Stimulated activated naive CD8-positive, alpha-beta T cell treated with anti-CD3 and anti-CD28 coated beads, Interleukin-15, amount 100 ng/mL, for 72 hours (primary cell): ENCODE data around the gene ABCA4.
A peak's percentile ranks its signal among the peaks of the same experiment; 100 is the strongest.

Experiments used
- ATAC-seq: fragments of 150-1000 bp; cut with Tn5 transposase; 2 replicates; pipeline ENCODE4 v1.10.0; 2021; ENCODE audit warnings: mild to moderate bottlenecking, moderate library complexity
- DNase-seq, 2 donors: peaks; one replicate each; pipeline ENCODE4 v3.0.0; 2021 to 2022
- H3K27ac Mint-ChIP-seq, 2 donors: one replicate each; pipeline ENCODE4 v1.8.0; 2022; ENCODE audit warnings: mild to moderate bottlenecking in 2 of 2, mixed read lengths in 2 of 2, moderate library complexity in 2 of 2
- H3K27me3 Mint-ChIP-seq: one replicate; pipeline ENCODE4 v1.8.0; 2022; ENCODE audit warnings: mixed read lengths
- H3K4me1 Mint-ChIP-seq: one replicate; pipeline ENCODE4 v1.8.0; 2022; ENCODE audit warnings: mild to moderate bottlenecking, mixed read lengths
- H3K4me3 Mint-ChIP-seq, 2 donors: one replicate each; pipeline ENCODE4 v1.8.0; 2022; ENCODE audit warnings: mild to moderate bottlenecking in 2 of 2, mixed read lengths in 2 of 2, moderate library complexity in 1 of 2
- H3K9me3 Mint-ChIP-seq, 2 donors: one replicate each; pipeline ENCODE4 v1.8.0; 2022; ENCODE audit warnings: mixed read lengths in 2 of 2

ABCA4 gene

DNA sequence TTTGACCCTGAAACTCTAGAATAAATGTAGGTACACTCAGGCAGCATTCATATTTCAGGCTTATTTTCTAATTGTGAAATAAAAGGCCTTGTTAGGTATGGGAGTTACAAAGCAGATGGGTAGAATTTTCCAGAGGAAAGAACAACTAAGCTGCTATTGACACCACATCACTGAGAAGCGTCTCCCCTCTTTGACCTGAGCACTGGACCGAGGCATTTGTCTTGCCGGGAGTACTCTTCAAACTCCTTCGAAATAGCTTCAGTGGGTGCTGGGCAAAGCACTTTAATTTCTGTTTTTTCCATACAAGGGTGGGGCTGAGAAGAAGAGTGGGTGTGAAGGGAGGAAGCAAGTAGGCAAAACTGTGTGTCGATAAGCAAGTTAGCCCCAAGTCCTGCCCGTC is 36.4 kb downstream of the ABCA4 start:
- no peak overlapping the region for H3K4me3 Mint-ChIP-seq
- no peak for ATAC-seq
- peaks cover 9% of the 10 kb centered on the region for H3K27me3 Mint-ChIP-seq
- no peaks in the 10 kb centered on the region for H3K4me1 Mint-ChIP-seq
- no peak overlapping the region for H3K27ac Mint-ChIP-seq
- no peaks in the 10 kb centered on the region for H3K9me3 Mint-ChIP-seq
- DNase-seq, result no peak

GRCh38 chr1:94084085-94084484 is 36.9 kb downstream of the ABCA4 start:
- DNase-seq, result no peak
- Mint-ChIP-seq H3K4me1 (no peaks in the 10 kb centered on the region), H3K9me3 (no peaks in the 10 kb centered on the region), H3K27ac (peak overlapping the region in 1 of 2 donors; percentile 59), H3K27me3 (peaks cover 9% of the 10 kb centered on the region), H3K4me3 (no peak overlapping the region)
- no peak for ATAC-seq

DNA sequence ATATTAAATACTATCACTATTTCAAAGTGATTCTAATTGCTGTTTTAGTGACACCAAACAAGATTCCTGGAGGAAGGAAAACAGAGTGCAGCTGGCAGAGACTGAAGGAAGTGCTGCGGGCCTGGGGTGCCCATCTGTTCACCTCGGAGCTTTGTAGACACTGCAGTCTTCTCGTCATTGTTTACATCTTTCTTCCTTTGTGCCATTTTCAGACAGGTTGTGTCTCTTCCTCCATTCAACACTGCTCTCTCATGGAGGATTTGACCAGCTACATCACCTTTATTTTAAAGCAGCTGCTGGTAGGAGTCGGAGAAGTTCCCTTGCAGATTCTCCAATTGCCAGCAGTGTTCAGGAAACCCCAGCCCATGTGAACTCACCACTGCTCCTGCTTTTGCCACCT is 37.3 kb downstream of the ABCA4 start:
- Mint-ChIP-seq H3K4me1 (no peaks in the 10 kb centered on the region), H3K9me3 (no peaks in the 10 kb centered on the region), H3K4me3 (no peak overlapping the region), H3K27ac (peak overlapping the region in 1 of 2 donors; percentile 59), H3K27me3 (peaks cover 9% of the 10 kb centered on the region)
- no peak for DNase-seq
- ATAC-seq, result no peak

GRCh38 chr1:94081566-94082344 is 39.2 kb downstream of the ABCA4 start:
- Mint-ChIP-seq H3K9me3 (no peaks in the 10 kb centered on the region), H3K27me3 (peaks cover 9% of the 10 kb centered on the region), H3K27ac (no peak overlapping the region), H3K4me3 (no peak overlapping the region), H3K4me1 (no peaks in the 10 kb centered on the region)
- ATAC-seq (peak; percentile 52), DNase-seq (no peak)

- DNase-seq (no peak), ATAC-seq (no peak)
- Mint-ChIP-seq H3K4me1 (peaks cover 4% of the 10 kb centered on the region), H3K4me3 (no peak overlapping the region), H3K27me3 (no peaks in the 10 kb centered on the region), H3K9me3 (no peaks in the 10 kb centered on the region), H3K27ac (no peak overlapping the region)
Measured at GRCh38 chr1:94079989-94080388, 41.0 kb downstream of the ABCA4 start.

- ATAC-seq (no peak), DNase-seq (no peak)
- Mint-ChIP-seq H3K27ac (no peak overlapping the region), H3K4me1 (peaks cover 4% of the 10 kb centered on the region), H3K9me3 (no peaks in the 10 kb centered on the region), H3K4me3 (no peak overlapping the region), H3K27me3 (no peaks in the 10 kb centered on the region)
Measured at GRCh38 chr1:94079080-94079940, 41.6 kb downstream of the ABCA4 start.

DNA sequence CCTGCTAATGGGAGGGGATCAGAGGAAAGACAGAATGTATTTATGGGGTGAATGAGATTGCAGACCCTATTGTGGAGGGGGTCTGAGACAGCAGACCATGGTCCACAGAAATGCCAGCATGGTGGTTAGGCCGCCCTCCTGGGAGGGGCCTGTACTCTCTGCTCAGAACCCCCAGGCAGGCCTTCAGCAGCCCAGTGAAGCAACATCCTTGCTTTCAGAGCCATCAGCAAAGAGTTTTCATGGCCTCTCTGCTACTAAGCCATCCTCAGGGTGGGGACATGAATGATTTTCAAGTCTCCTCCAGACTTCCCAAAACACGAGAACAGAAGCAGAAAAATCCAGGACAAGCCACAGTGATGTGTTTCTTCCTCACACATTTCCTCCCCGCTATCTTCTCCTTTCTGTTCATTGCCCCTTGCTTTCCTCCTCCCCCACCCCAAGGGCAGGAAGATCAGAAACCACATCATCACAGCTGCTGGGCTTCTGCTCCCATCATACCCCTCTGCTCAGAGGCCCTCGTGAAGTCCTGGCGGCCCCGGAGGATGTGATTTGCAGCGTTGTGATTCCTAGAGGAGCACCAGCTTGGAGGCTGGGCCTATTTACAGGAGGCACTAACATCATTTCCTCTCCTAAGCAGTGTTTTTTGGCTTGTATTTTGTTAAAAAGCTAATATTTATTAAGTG is 48.0 kb downstream of the ABCA4 start:
- DNase-seq (no peak), ATAC-seq (peak; percentile 31)
- Mint-ChIP-seq H3K27ac (peak overlapping the region; percentile 9 to 89), H3K27me3 (no peaks in the 10 kb centered on the region), H3K9me3 (no peaks in the 10 kb centered on the region), H3K4me3 (peak overlapping the region in 1 of 2 donors; percentile 25), H3K4me1 (peaks cover 19% of the 10 kb centered on the region)

GRCh38 chr1:94071976-94072375 is 49.0 kb downstream of the ABCA4 start:
- Mint-ChIP-seq H3K4me3 (no peak overlapping the region), H3K27ac (no peak overlapping the region), H3K9me3 (no peaks in the 10 kb centered on the region), H3K27me3 (no peaks in the 10 kb centered on the region), H3K4me1 (peaks cover 19% of the 10 kb centered on the region)
- ATAC-seq (no peak), DNase-seq (no peak)

DNA sequence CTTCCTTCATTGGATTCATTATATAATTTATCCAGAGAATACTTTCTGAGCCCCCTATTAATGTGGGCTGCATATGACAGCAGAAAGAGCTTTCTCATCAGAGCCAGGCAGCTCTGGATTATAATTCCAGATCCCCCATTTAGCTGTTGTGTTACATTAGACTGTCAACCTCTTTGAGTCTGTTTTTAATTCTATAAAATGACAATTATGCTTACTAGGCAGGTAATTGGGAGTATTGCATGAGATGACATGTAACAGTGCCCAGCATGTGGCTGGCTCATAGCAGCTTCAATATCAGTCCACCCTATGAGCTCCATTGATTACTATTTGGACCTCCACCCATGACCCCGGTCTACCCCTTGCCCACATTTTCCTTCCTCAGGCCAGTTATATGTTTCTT is 49.6 kb downstream of the ABCA4 start:
- H3K4me1 Mint-ChIP-seq, result peaks cover 19% of the 10 kb centered on the region
- no peaks in the 10 kb centered on the region for H3K27me3 Mint-ChIP-seq
- no peak for ATAC-seq
- H3K4me3 Mint-ChIP-seq, result no peak overlapping the region
- no peak for DNase-seq
- H3K27ac Mint-ChIP-seq, result no peak overlapping the region
- no peaks in the 10 kb centered on the region for H3K9me3 Mint-ChIP-seq

DNA sequence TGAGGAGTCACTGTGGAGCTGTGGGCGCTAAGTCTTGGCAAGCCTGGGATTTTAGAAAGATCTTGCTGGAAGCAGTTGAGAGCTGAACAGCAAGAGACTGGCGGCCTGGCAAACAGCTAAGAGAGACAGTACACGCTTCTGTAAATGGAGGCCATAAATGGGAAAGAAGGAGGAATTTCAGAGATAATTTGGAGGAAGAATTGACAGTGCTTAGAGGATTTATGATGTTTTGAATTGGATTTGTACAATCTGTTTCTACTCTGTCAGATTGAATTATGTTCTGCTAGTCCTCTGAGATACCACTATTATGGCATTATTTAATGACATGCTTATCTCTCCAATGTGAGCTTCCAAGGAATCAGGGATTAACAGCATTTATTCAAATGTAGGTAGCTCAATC is 50.1 kb downstream of the ABCA4 start:
- Mint-ChIP-seq H3K9me3 (no peaks in the 10 kb centered on the region), H3K27ac (no peak overlapping the region), H3K27me3 (no peaks in the 10 kb centered on the region), H3K4me1 (peaks cover 19% of the 10 kb centered on the region), H3K4me3 (no peak overlapping the region)
- ATAC-seq, result no peak
- no peak for DNase-seq

DNA sequence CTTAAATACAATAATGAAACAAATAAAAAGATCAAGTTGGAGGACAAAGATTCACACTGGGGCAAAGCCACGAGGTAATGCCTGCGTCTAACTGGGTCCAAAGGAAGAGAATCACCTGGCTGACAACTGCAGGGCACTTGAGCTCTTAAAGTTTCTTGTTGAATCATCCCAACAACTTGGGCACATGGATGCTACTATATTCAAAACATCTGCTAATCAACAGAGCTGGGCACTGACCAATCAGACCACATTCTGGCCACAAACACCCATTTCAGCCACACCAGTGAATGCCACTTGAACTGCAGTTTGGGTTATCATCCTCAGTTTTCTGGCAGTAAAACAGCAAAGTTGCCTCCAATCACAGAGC is 51.0 kb downstream of the ABCA4 start:
- no peaks in the 10 kb centered on the region for H3K27me3 Mint-ChIP-seq

DNA sequence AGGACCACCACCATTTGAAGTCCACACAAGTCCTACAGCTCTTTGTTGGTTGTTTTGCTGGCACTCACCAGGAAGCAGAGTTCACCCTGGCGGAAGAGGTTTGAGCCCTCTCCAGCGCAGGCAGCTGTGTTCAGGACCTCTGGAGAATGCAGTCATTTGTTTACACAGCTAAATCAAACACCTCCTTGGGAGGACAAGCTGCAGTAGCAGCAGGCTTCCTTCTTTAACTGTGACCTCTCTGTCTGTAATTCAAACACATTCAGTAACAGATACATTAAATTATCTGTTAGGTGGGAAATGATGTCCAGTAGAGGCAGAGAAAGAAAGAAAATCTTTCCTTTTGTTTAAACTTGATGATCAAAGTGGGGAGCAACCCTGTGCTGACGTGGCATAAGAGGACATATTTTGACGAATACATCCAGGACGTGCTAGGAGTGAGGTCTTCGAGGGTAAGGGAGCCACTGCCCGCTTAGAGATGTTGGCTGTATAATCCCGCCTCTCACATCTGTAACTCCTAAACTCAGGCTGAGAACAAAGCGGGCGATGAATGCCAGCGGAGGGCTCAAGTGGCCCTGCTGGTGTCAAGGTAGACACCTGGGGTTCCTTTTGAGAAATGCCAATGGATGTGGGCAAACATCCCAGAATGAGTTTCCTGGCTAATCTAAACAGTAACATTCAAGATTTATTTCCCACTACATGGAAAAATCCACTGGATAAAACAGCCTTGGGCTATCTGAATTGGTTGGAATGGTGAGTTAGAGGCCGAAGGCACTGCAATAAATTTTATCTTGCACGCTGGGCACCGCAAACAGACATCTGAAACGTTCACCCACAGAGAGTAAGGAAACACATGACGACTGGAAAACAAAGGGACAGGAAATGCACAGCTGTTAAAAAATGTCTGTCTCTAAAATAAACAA is 51.7 kb downstream of the ABCA4 start:
- Mint-ChIP-seq H3K27me3 (peaks cover 5% of the 10 kb centered on the region), H3K27ac (no peak overlapping the region), H3K4me1 (peaks cover 15% of the 10 kb centered on the region), H3K4me3 (no peak overlapping the region), H3K9me3 (no peaks in the 10 kb centered on the region)
- DNase-seq (no peak), ATAC-seq (no peak)

More for the DNA sequence above, 51.0 kb downstream of the ABCA4 start:
- Mint-ChIP-seq H3K27ac (no peak overlapping the region), H3K4me1 (peaks cover 15% of the 10 kb centered on the region), H3K4me3 (no peak overlapping the region), H3K9me3 (no peaks in the 10 kb centered on the region)
- DNase-seq (no peak), ATAC-seq (no peak)

DNA sequence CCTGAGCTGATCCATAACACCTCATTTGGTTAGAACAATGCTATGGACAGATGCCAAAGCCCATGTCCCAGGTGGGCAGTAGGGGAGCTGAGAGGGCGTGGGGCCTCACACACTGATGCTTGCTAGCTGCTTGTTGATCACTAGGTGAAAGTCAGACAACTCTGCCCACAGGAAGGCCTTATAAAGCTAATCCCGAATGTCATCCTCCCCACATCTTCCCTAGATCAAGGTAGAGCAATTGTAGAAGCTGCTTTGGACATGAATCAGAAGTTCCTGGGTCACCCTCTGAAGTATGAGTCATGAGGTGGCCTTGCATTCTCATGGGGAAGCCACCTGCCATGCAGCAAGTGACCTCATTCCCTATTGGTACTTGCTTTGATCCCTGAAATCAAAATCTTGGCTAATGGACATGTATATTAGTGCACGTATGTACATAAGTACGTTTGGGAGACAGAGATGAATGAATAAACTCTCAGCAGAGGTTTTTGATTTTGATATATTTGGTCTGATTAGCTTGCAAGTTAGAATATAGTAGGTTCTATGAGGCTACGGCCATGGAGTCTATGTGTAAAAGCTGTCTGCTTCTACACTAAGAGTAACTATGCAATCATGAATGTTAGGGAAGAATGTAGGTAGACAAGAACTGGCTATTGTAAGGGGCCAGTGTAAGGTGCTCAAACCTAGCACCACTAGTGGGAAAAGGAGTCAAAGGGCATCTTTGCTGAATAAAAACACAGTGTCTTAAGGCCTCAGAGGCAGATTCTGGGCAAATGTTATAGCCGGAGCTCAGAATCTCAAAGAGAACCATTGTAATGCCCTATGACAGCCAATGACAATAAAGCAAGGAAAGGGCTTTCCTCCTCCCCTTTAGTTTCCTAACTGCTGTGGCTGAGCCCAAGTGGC is 52.6 kb downstream of the ABCA4 start:
- DNase-seq (no peak), ATAC-seq (peak; percentile 30)
- Mint-ChIP-seq H3K9me3 (no peaks in the 10 kb centered on the region), H3K27ac (no peak overlapping the region), H3K27me3 (peaks cover 9% of the 10 kb centered on the region), H3K4me1 (peaks cover 15% of the 10 kb centered on the region), H3K4me3 (no peak overlapping the region)

DNA sequence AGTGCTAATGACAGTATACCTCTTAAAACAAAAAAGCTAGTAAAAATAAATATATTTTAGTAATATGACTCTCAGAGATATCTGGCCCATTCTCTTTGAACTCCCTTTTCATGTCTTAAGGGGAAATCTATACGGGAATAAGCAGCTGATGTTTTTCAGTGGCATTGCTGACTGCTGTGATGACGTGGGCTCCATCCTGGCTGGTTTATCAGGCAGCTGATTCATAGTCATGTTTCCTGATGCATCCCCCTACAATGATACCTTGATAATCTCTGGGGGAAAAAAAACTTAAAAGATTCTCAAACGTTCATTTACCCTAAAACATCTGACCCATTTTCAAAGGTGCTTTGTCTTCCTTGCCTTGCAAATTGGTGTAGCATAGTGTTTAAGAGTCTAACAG is 53.8 kb downstream of the ABCA4 start:
- no peak for ATAC-seq
- H3K27ac Mint-ChIP-seq, result no peak overlapping the region
- peaks cover 9% of the 10 kb centered on the region for H3K27me3 Mint-ChIP-seq
- DNase-seq, result no peak
- no peaks in the 10 kb centered on the region for H3K9me3 Mint-ChIP-seq
- peaks cover 6% of the 10 kb centered on the region for H3K4me1 Mint-ChIP-seq
- no peak overlapping the region for H3K4me3 Mint-ChIP-seq
